HCT116 (cell line): ENCODE measurements around the gene HDAC7. TPM values are rescaled to one million over a fixed set of nuclear protein-coding genes. Genes with fewer than 3 reads are reported as not detected.

Experiments used
- ATAC-seq: fragments of 200-7000 bp; cut with Tn5 transposase; 2 replicates; pipeline ENCODE4 v1.9.1; 2020; ENCODE audit warnings: mild to moderate bottlenecking, moderate library complexity
- BruUV-seq: library from RNA; stranded (reverse); fragments of 400-500 nt; replicated peaks from 2 replicates; lab custom pipeline; 2021; lab: Mats Ljungman, UMichigan
- CTCF ChIA-PET: fragments of 300-600 bp; sonication (Branson Sonifier 250); formaldehyde crosslinking; loops from one replicate; lab custom pipeline; 2021; ENCODE audit warnings: antibody characterized with exemption; lab: Charles Lee
- POLR2A ChIA-PET: fragments of 300-600, 350-600 bp; sonication (Branson Sonifier 250); formaldehyde crosslinking; loops from one replicate; lab custom pipeline; 2021; ENCODE audit warnings: antibody characterized with exemption; lab: Charles Lee
- RAD21 ChIA-PET, 2 experiments: fragments of 300-600 bp; sonication (Branson Sonifier 250); formaldehyde crosslinking; loops; one replicate each; lab custom pipeline; 2023; ENCODE audit warnings: low total read pairs in 2 of 2; ENCODE audit not compliant: uncharacterized antibody in 2 of 2, unreplicated experiment in 2 of 2, low non-redundant PET in 1 of 2; lab: Charles Lee
- DNase-seq: peaks from one replicate; pipeline ENCODE4 v3.0.0-alpha.2; 2010; ENCODE audit warnings: low read depth, low spot score
- H2AFZ ChIP-seq: fragments of 200-600 bp; shearing (Covaris generic), sonication (generic); 2 replicates; pipeline ENCODE4 v1.6.1; 2017; ENCODE audit warnings: low read depth, mixed run types, mixed read lengths, antibody characterized with exemption, low read length; ENCODE audit not compliant: poor library complexity, severe bottlenecking
- H3K27ac ChIP-seq: 2 replicates; pipeline ENCODE4 v1.5.1; 2012; ENCODE audit warnings: low read depth, low read length
- H3K27me3 ChIP-seq: fragments of 200-600 bp; sonication (generic); 2 replicates; pipeline ENCODE4 v1.6.1; 2016; ENCODE audit warnings: mixed run types, low read length, mixed read lengths; ENCODE audit not compliant: insufficient read depth
- H3K36me3 ChIP-seq, 2 experiments: fragments of 200-500 bp in 1 of 2; fragments of 200-600 bp in 1 of 2; sonication (Bioruptor generic) in 1 of 2; sonication (generic) in 1 of 2; 2 replicates each; pipeline versions ENCODE4 v1.5.1 to v1.6.1; 2014 to 2016; ENCODE audit warnings: low read length in 2 of 2, inconsistent platforms in 1 of 2, mixed read lengths in 1 of 2, mixed run types in 1 of 2; ENCODE audit not compliant: insufficient read depth in 2 of 2, control insufficient read depth in 1 of 2
- H3K4me1 ChIP-seq, 2 experiments: fragments of 200-600 bp in 1 of 2; sonication (generic) in 1 of 2; 2 replicates each; pipeline versions ENCODE4 v1.5.1 to v1.6.1; 2012 to 2017; ENCODE audit warnings: low read length in 2 of 2, inconsistent platforms in 1 of 2, mild to moderate bottlenecking in 1 of 2, mixed read lengths in 1 of 2, mixed run types in 1 of 2, moderate library complexity in 1 of 2; ENCODE audit not compliant: insufficient read depth in 2 of 2, control insufficient read depth in 1 of 2
- H3K4me2 ChIP-seq: fragments of 200-600 bp; sonication (generic); 2 replicates; pipeline ENCODE4 v1.6.1; 2017; ENCODE audit warnings: mixed run types, low read length, mixed read lengths
- H3K4me3 ChIP-seq, 2 experiments: fragments of 200-600 bp in 1 of 2; sonication (generic) in 1 of 2; replicated peaks in 1 of 2; 2 replicates each; pipeline ENCODE4 v1.5.1; 2011 to 2016; ENCODE audit warnings: low read length in 2 of 2, control low read depth in 1 of 2, low read depth in 1 of 2, mild to moderate bottlenecking in 1 of 2, mixed read lengths in 1 of 2, mixed run types in 1 of 2
- H3K79me2 ChIP-seq: fragments of 200-600 bp; sonication (generic); 2 replicates; pipeline ENCODE4 v1.6.1; 2017; ENCODE audit warnings: mild to moderate bottlenecking, mixed run types, low read length, moderate library complexity, mixed read lengths; ENCODE audit not compliant: insufficient read depth
- H3K9ac ChIP-seq: fragments of 200-600 bp; sonication (generic); 2 replicates; pipeline ENCODE4 v1.6.1; 2016; ENCODE audit warnings: low read length, mixed read lengths
- H3K9me2 ChIP-seq: fragments of 200-600 bp; sonication (generic), shearing (Covaris generic); 2 replicates; pipeline ENCODE4 v1.6.1; 2017; ENCODE audit warnings: mixed run types, mild to moderate bottlenecking, moderate library complexity; ENCODE audit not compliant: insufficient read depth
- H3K9me3 ChIP-seq, 2 experiments: fragments of 200-500 bp in 1 of 2; fragments of 200-600 bp in 1 of 2; sonication (Bioruptor generic) in 1 of 2; sonication (generic) in 1 of 2; 2 replicates each; pipeline ENCODE4 v1.6.1; 2014 to 2017; ENCODE audit warnings: low read length in 2 of 2, mixed read lengths in 2 of 2, inconsistent platforms in 1 of 2, low read depth in 1 of 2, mild to moderate bottlenecking in 1 of 2, mixed run types in 1 of 2, moderate library complexity in 1 of 2; ENCODE audit not compliant: control insufficient read depth in 1 of 2, insufficient read depth in 1 of 2
- H4K20me1 ChIP-seq: fragments of 200-600 bp; sonication (generic), shearing (Covaris generic); 2 replicates; pipeline ENCODE4 v1.6.1; 2017; ENCODE audit warnings: mixed run types, mild to moderate bottlenecking, moderate library complexity; ENCODE audit not compliant: insufficient read depth
- ATF3 ChIP-seq: IDR thresholded peaks from 2 replicates; pipeline ENCODE4 v1.6.1; 2012
- CBX3 ChIP-seq: IDR thresholded peaks from 2 replicates; pipeline ENCODE4 v1.6.1; 2012; ENCODE audit warnings: low read depth
- CEBPB ChIP-seq: IDR thresholded peaks from 2 replicates; pipeline ENCODE4 v1.6.1; 2012; ENCODE audit warnings: low read depth
- EGR1 ChIP-seq: IDR thresholded peaks from 2 replicates; pipeline ENCODE4 v1.6.1; 2012; ENCODE audit warnings: low read depth
- EZH2 ChIP-seq: fragments of 200-600 bp; sonication (generic); IDR thresholded peaks from 2 replicates; pipeline ENCODE4 v1.6.1; 2017; ENCODE audit warnings: antibody characterized with exemption, mixed run types
- EZH2phosphoT487 ChIP-seq: fragments of 200-600 bp; IDR thresholded peaks from 2 replicates; pipeline ENCODE4 v1.6.1; 2018; ENCODE audit warnings: antibody characterized with exemption, borderline replicate concordance
- JUND ChIP-seq: IDR thresholded peaks from 2 replicates; pipeline ENCODE4 v1.6.1; 2012
- MAX ChIP-seq: IDR thresholded peaks from 2 replicates; pipeline ENCODE4 v1.6.1; 2012
- POLR2A ChIP-seq: IDR thresholded peaks from 2 replicates; pipeline ENCODE4 v1.7.0; 2011; ENCODE audit warnings: borderline replicate concordance; ENCODE audit not compliant: insufficient read depth, insufficient read length; ENCODE audit errors: extremely low read depth
- RAD21 ChIP-seq: IDR thresholded peaks from 2 replicates; pipeline ENCODE4 v1.6.1; 2012; ENCODE audit warnings: low read depth, mild to moderate bottlenecking
- REST ChIP-seq: IDR thresholded peaks from 2 replicates; pipeline ENCODE4 v1.6.1; 2012; ENCODE audit warnings: low read depth
- SIN3A ChIP-seq: IDR thresholded peaks from 2 replicates; pipeline ENCODE4 v1.6.1; 2012; ENCODE audit warnings: low read depth
- SP1 ChIP-seq: IDR thresholded peaks from 2 replicates; pipeline ENCODE4 v1.6.1; 2012; ENCODE audit warnings: low read depth
- SRF ChIP-seq: IDR thresholded peaks from 2 replicates; pipeline ENCODE4 v1.6.1; 2012; ENCODE audit warnings: low read depth
- TCF7L2 ChIP-seq: IDR thresholded peaks from 2 replicates; pipeline ENCODE4 v1.7.0; 2011; ENCODE audit warnings: borderline replicate concordance, inconsistent platforms; ENCODE audit not compliant: insufficient read depth, insufficient read length; ENCODE audit errors: extremely low read depth
- ZFX ChIP-seq: fragments of 450-650 bp; IDR thresholded peaks from 2 replicates; pipeline ENCODE4 v1.6.1; 2017
- intact Hi-C: fragments of 100-400 bp; cut with micrococcal nuclease; formaldehyde crosslinking; loops from 2 replicates; pipeline ENCODE4 v1.10.0; 2022
- total RNA-seq: library from RNA; stranded (reverse); gene quantifications from one replicate; pipeline ENCODE4 v1.2.1, GENCODE V29; 2021; ENCODE audit not compliant: unreplicated experiment

HDAC7 gene
- total RNA-seq, 1 experiment from 2014 or later: 38.1 TPM

- TF ChIP-seq ATF3 (no peak), EZH2 (no peak)
Measured at GRCh38 chr12:47795814-47796411, 23.8 kb downstream of the HDAC7 start (continued).

- H3K79me2 ChIP-seq: no peaks in the 10 kb centered on the region
- intact Hi-C loops: no loop called here
- H3K9ac ChIP-seq: no peak overlapping the region
- H4K20me1 ChIP-seq: no peaks in the 10 kb centered on the region
- peaks cover 0 to 7% of the 10 kb centered on the region in 2 experiments; a peak in 3 of 4 replicates for H3K36me3 ChIP-seq
- no peak overlapping the region for H3K4me3 ChIP-seq
- H3K27ac ChIP-seq: no peak overlapping the region
- H3K4me1 ChIP-seq: no peaks in the 10 kb centered on the region
- ChIA-PET POLR2A (no interaction called here), RAD21 (interaction anchor here in 1 of 2 experiments (0.7 kb wide), 1 partner anchor 51 kb away, joined by 6 read pairs; no protein-coding TSS in a partner anchor), CTCF (interaction anchor here (7.7 kb wide), 1 partner anchor 43 kb away, joined by 85 read pairs; no protein-coding TSS in a partner anchor)
- no peak overlapping the region for H2AFZ ChIP-seq
- BruUV-seq: no TSS peak
- H3K9me3 ChIP-seq: no peaks in the 10 kb centered on the region
- DNase-seq (no peak), ATAC-seq (no peak)
- TF ChIP-seq POLR2A: no peak
- TF ChIP-seq RAD21: no peak
- no peak for TF ChIP-seq EGR1
- no peak for TF ChIP-seq JUND
- TF ChIP-seq EZH2: no peak
- TF ChIP-seq ATF3: no peak
- no peak for TF ChIP-seq EZH2phosphoT487
- TF ChIP-seq MAX: no peak
- no peak for TF ChIP-seq SP1
- TF ChIP-seq ZFX: no peak
- TF ChIP-seq CEBPB: no peak
- TF ChIP-seq TCF7L2: no peak
- TF ChIP-seq SRF: no peak
- TF ChIP-seq CBX3: no peak
- TF ChIP-seq SIN3A: no peak
- TF ChIP-seq REST: no peak
- no peaks in the 10 kb centered on the region for H3K9me2 ChIP-seq
- H3K4me2 ChIP-seq: no peak overlapping the region
- H3K27me3 ChIP-seq: no peaks in the 10 kb centered on the region
Measured at GRCh38 chr12:47795121-47795813, 24.4 kb downstream of the HDAC7 start.
